ENCODE measurements around the gene FRMD1. TPM values are rescaled to one million over a fixed set of nuclear protein-coding genes. Genes with fewer than 3 reads are reported as not detected.

Gene FRMD1
- total RNA-seq, 1 experiment from 2014 or later, result not detected

DNA sequence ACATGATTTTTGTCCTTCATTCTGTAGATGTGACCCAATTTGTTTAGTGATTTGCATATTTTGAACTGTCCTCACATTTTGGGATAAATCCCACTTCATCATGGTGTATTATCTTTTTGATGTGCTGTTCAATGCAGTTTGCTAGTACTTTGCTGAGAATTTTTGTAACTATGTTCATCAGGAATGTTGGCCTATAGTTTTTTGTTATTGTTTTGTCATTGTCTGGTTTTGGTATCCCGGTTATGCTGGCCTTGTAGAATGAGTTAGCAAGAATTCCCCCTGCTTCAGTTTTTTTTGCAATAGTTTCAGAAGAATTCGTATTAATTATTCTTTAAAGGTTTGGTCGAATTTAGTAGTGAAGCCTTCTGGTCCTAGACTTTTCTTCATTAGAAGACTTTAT, 69.7 kb downstream of the FRMD1 start:
- Mint-ChIP-seq H3K9me3 (ENCODE audit: unreplicated experiment) (peaks cover 25% of the 10 kb centered on the region), H3K36me3 (ENCODE audit: insufficient read depth, unreplicated experiment) (peaks cover 7% of the 10 kb centered on the region), H3K4me1 (ENCODE audit: insufficient read depth, unreplicated experiment) (peaks cover 18% of the 10 kb centered on the region), H3K27me3 (ENCODE audit: insufficient read depth, unreplicated experiment) (peaks cover 11% of the 10 kb centered on the region), H3K4me3 (ENCODE audit: unreplicated experiment) (no peak overlapping the region), H3K27ac (ENCODE audit: low read depth, unreplicated experiment) (no peak overlapping the region)
- intact Hi-C loops (cut with micrococcal nuclease), result no loop called here
- ChIA-PET POLR2A (no interaction called here), CTCF (no interaction called here)
- BruUV-seq (replicated peaks), result no TSS peak
- no peak for DNase-seq (ENCODE audit: unreplicated experiment)
- TF ChIP-seq, protein P1, sequence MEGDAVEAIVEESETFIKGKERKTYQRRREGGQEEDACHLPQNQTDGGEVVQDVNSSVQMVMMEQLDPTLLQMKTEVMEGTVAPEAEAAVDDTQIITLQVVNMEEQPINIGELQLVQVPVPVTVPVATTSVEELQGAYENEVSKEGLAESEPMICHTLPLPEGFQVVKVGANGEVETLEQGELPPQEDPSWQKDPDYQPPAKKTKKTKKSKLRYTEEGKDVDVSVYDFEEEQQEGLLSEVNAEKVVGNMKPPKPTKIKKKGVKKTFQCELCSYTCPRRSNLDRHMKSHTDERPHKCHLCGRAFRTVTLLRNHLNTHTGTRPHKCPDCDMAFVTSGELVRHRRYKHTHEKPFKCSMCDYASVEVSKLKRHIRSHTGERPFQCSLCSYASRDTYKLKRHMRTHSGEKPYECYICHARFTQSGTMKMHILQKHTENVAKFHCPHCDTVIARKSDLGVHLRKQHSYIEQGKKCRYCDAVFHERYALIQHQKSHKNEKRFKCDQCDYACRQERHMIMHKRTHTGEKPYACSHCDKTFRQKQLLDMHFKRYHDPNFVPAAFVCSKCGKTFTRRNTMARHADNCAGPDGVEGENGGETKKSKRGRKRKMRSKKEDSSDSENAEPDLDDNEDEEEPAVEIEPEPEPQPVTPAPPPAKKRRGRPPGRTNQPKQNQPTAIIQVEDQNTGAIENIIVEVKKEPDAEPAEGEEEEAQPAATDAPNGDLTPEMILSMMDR (IDR thresholded peaks at IDR 0.05; ENCODE audit: unreplicated experiment), result no peak

DNA sequence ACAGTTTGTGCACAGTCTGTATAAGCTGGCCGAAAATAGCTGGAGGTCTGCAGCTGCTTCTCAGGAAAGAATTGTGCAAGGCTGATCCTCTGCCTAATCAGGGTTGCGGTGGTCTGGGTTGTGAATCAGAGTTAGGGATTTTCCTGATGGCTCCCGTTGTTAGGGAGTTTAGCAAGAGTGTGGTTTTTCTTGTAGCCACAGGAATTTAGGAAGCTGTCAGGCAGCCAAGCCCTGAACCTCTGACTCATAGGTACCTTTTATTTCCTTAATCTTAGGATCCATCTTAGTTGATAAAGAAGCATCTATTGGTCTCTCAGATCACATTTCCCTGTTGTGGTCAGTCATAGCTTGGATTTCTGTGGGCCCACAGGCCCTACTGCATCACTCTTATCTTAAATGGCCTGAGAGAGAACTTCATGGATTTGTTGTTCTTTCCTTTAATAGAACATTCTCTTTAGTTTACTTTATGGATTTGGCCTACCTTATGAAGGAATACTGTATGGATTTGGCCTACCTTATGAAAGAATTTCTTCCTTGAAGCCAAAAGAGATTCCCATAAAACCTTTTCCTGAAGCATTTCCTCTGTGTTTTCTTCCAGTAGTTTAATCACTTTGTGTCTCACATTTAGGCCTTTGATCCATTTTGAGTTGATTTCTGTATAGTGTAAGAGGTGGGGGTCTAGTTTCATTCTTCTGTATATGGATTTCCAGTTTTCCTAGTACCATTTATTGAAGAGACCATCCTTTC, 71.2 kb downstream of the FRMD1 start:
- H3K9me3 Mint-ChIP-seq (ENCODE audit: unreplicated experiment), result peaks cover 25% of the 10 kb centered on the region
- peaks cover 7% of the 10 kb centered on the region for H3K36me3 Mint-ChIP-seq (ENCODE audit: insufficient read depth, unreplicated experiment)
- H3K27me3 Mint-ChIP-seq (ENCODE audit: insufficient read depth, unreplicated experiment), result peaks cover 26% of the 10 kb centered on the region
- POLR2A ChIA-PET, result interaction anchor here (0.7 to 1.3 kb wide), 5 partner anchors 9 to 1387 kb away, joined by 3 to 4 read pairs (median 3); no protein-coding TSS in a partner anchor
- H3K4me3 Mint-ChIP-seq (ENCODE audit: unreplicated experiment), result peak overlapping the region; percentile 10
- BruUV-seq (replicated peaks), result no TSS peak
- CTCF ChIA-PET, result no interaction called here
- H3K4me1 Mint-ChIP-seq (ENCODE audit: insufficient read depth, unreplicated experiment), result peaks cover 23% of the 10 kb centered on the region
- peak overlapping the region; percentile 63 for H3K27ac Mint-ChIP-seq (ENCODE audit: low read depth, unreplicated experiment)
- peak; percentile 98 for DNase-seq (ENCODE audit: unreplicated experiment)
- TF ChIP-seq, protein P1 (IDR thresholded peaks at IDR 0.05; ENCODE audit: unreplicated experiment), result no peak
- intact Hi-C loops (cut with micrococcal nuclease), result no loop called here

DNA sequence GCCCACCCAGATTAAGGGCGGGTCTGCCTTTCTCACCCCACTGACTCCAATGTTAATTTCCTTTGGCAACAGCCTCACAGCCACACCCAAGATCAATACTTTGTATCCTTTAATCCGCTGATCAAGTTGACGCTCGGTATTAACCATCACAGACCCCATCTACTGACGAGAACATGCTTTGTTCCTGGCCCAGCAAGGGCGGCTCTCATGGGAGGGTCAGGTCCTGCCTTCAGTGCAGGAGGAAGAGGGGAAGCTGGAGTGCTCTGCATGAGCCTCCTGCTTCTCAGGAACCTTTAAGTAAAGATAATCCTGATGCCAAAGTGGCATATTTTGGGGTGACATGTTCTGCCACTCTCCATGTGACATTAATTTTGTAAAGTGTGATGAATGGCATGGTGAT, 73.2 kb downstream of the FRMD1 start:
- TF ChIP-seq, protein P1 (IDR thresholded peaks at IDR 0.05; ENCODE audit: unreplicated experiment), result no peak
- DNase-seq (ENCODE audit: unreplicated experiment), result no peak
- POLR2A ChIA-PET, result no interaction called here
- Mint-ChIP-seq H3K9me3 (ENCODE audit: unreplicated experiment) (peaks cover 14% of the 10 kb centered on the region), H3K36me3 (ENCODE audit: insufficient read depth, unreplicated experiment) (no peaks in the 10 kb centered on the region), H3K27ac (ENCODE audit: low read depth, unreplicated experiment) (peak overlapping the region; percentile 49), H3K4me3 (ENCODE audit: unreplicated experiment) (no peak overlapping the region), H3K4me1 (ENCODE audit: insufficient read depth, unreplicated experiment) (peaks cover 24% of the 10 kb centered on the region), H3K27me3 (ENCODE audit: insufficient read depth, unreplicated experiment) (peaks cover 29% of the 10 kb centered on the region)
- intact Hi-C loops (cut with micrococcal nuclease), result no loop called here
- CTCF ChIA-PET, result no interaction called here
- BruUV-seq (replicated peaks), result no TSS peak

DNA sequence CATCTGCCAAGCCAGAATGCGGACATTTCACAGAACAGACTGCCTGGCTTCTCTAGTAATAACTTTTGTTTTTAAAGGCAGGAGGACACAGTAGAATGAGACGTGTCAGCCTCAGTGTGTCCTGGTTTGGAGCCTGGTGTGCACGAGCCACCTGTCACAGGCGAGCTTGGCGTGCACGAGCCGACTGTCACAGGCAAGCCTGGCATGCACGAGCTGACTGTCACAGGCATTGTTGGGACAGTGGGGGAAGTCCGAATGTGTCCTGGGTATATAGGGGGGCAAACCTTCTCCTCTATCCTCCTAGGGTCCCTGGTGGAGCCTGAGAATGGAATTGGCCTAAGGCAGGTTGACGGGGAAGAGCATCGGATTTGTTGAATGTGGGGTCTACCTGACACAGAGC, 74.1 kb downstream of the FRMD1 start:
- no TSS peak for BruUV-seq (replicated peaks)
- CTCF ChIA-PET, result no interaction called here
- intact Hi-C loops (cut with micrococcal nuclease), result no loop called here
- Mint-ChIP-seq H3K4me1 (ENCODE audit: insufficient read depth, unreplicated experiment) (peaks cover 24% of the 10 kb centered on the region), H3K27ac (ENCODE audit: low read depth, unreplicated experiment) (peak overlapping the region; percentile 49), H3K9me3 (ENCODE audit: unreplicated experiment) (peaks cover 5% of the 10 kb centered on the region), H3K36me3 (ENCODE audit: insufficient read depth, unreplicated experiment) (no peaks in the 10 kb centered on the region), H3K4me3 (ENCODE audit: unreplicated experiment) (no peak overlapping the region), H3K27me3 (ENCODE audit: insufficient read depth, unreplicated experiment) (peaks cover 29% of the 10 kb centered on the region)
- TF ChIP-seq, protein P1 (IDR thresholded peaks at IDR 0.05; ENCODE audit: unreplicated experiment), result no peak
- no peak for DNase-seq (ENCODE audit: unreplicated experiment)
- POLR2A ChIA-PET, result no interaction called here

Measured in MCF 10A (cell line).